Measurements from ENCODE around the gene PIBF1. TPM values are rescaled to one million over a fixed set of nuclear protein-coding genes. Genes with fewer than 3 reads are reported as not detected.

PIBF1 gene
- total and polyA plus RNA-seq, 10 of the 15 experiments (the other 5 are each of a cell fraction or from before 2014, with no cell fraction given): 6.4 to 24.5 (median 11.1) TPM

DNA sequence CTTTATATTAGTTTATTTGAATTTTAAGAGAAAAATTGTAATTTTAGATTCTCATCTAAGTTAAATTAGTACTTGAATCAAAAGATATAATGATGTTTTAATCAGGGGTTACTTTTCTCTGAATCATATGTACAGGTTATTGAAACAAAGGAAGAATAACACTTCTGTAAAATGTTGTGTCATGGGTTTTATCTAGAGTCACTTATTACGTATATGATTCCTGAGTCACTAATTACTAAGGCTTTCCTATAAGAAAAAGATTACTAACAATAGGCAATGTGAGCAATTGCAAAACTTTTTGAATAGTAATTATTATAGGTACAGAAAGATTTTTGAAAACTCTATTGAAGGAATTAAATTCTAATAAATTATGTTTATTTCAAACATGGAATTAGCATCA, 177.7 kb downstream of the PIBF1 start (continued):
- no peak for TF ChIP-seq ZNF217 (IDR thresholded peaks at IDR 0.05)

DNA sequence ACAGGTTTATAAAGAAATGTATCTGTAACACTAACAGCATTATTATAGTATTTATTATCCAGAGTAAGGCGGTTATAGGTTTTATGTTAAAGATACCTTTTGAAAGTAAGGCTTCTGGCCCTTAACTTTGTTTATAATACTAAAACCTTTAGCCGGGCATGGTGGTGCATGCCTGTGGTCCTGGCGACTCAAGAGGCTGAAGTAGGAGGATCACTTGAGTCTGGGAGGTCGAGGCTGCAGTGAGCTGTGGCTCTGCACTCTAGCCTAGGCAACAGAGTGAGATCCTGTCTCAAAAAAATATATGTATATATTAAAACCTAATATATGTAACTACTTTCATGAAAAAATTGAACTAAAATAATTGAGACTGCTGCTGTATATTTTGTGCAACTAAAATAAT, 178.2 kb downstream of the PIBF1 start:
- CTCF ChIA-PET: interaction anchor here (0.7 to 0.9 kb wide), 2 partner anchors 18 to 95 kb away, joined by 3 to 5 read pairs; no protein-coding TSS in a partner anchor
- no peak overlapping the region for H3K4me2 ChIP-seq (ENCODE audit: control insufficient read depth, insufficient read depth)
- WGBS (ENCODE audit: insufficient coverage, insufficient replicate concordance, low lambda C conversion rate, missing lambda C conversion rate): 99% methylated on average over 4 of the region's 4 CpGs

More for the DNA sequence above, 178.2 kb downstream of the PIBF1 start:
- Histone ChIP-seq H4K20me1 (ENCODE audit: control insufficient read depth, insufficient read depth) (no peaks in the 10 kb centered on the region), H3K27me3 (replicated peaks in 1 of 2; ENCODE audit: control insufficient read depth in 2 of 2, insufficient read depth in 2 of 2, low read length in 1 of 2) (no peaks in the 10 kb centered on the region), H3K4me3 (no peak overlapping the region), H3K9me3 (replicated peaks; ENCODE audit: control insufficient read depth, insufficient read depth, low read length) (no peaks in the 10 kb centered on the region), H3K9ac (ENCODE audit: control insufficient read depth, insufficient read depth, low read length) (no peak overlapping the region), H3K36me3 (ENCODE audit: control insufficient read depth in 2 of 2, insufficient read depth in 2 of 2, low read length in 1 of 2) (no peaks in the 10 kb centered on the region), H3K27ac (ENCODE audit: control insufficient read depth, insufficient read depth) (no peak overlapping the region), H3K4me1 (ENCODE audit: control insufficient read depth, insufficient read depth, low read length) (no peaks in the 10 kb centered on the region), H3K79me2 (ENCODE audit: control insufficient read depth, insufficient read depth, low read length) (no peaks in the 10 kb centered on the region), H2AFZ (ENCODE audit: control insufficient read depth, low read depth, low read length) (no peak overlapping the region)
- ChIA-PET POLR2A (no interaction called here), SMC1A (ENCODE audit: uncharacterized antibody, unreplicated experiment) (interaction anchor here (0.8 to 1.4 kb wide), 2 partner anchors 19 to 41 kb away, joined by 3 read pairs; no protein-coding TSS in a partner anchor), RAD21 (ENCODE audit: unreplicated experiment) (no interaction called here)
- in situ Hi-C loops (cut with MboI): no loop called here
- no peak for ATAC-seq
- FAIRE-seq: no peak
- intact Hi-C loops (cut with micrococcal nuclease; ENCODE audit: unreplicated experiment): no loop called here
- no peak for DNase-seq (ENCODE audit: low read depth, low spot score)
- TF ChIP-seq BMI1 (IDR thresholded peaks at IDR 0.05; ENCODE audit: borderline replicate concordance) (no peak), IRF4 (IDR thresholded peaks at IDR 0.05; ENCODE audit: low read depth, low read length) (no peak), PAX5 (IDR thresholded peaks at IDR 0.05; ENCODE audit: borderline replicate concordance, low read depth, low read length) (no peak), YBX1 (IDR thresholded peaks at IDR 0.05) (no peak), SIX5 (IDR thresholded peaks at IDR 0.05; ENCODE audit: low read depth, low read length, severe bottlenecking) (no peak), NR2C2 (IDR thresholded peaks at IDR 0.05; ENCODE audit: borderline replicate concordance, control insufficient read depth, insufficient read length, low read depth) (no peak), CBX3 (IDR thresholded peaks at IDR 0.05; ENCODE audit: borderline replicate concordance, low read depth) (no peak), BCL11A (IDR thresholded peaks at IDR 0.05; ENCODE audit: low read depth, low read length) (no peak), CHD1 (IDR thresholded peaks at IDR 0.05; ENCODE audit: low read depth, low read length) (no peak), ZNF24 (IDR thresholded peaks at IDR 0.05) (no peak)
- TF ChIP-seq, protein P1, sequence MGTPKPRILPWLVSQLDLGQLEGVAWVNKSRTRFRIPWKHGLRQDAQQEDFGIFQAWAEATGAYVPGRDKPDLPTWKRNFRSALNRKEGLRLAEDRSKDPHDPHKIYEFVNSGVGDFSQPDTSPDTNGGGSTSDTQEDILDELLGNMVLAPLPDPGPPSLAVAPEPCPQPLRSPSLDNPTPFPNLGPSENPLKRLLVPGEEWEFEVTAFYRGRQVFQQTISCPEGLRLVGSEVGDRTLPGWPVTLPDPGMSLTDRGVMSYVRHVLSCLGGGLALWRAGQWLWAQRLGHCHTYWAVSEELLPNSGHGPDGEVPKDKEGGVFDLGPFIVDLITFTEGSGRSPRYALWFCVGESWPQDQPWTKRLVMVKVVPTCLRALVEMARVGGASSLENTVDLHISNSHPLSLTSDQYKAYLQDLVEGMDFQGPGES (IDR thresholded peaks at IDR 0.05): no peak
- no TSS peak for BruUV-seq (replicated peaks)

All from GM12878 (cell line).